CD4-positive, alpha-beta T cell treated with Interleukin-15 for 4 hours (primary cell): ENCODE measurements around the gene AMOTL1.
A peak's percentile ranks its signal among the peaks of the same experiment; 100 is the strongest.

Experiments
- DNase-seq: peaks from one replicate; pipeline ENCODE4 v3.0.0-alpha.2; 2020; ENCODE audit warnings: low spot score

AMOTL1 gene

GRCh38 chr11:94857337-94857736, 89.2 kb downstream of the AMOTL1 start:
- DNase-seq, result no peak

GRCh38 chr11:94858012-94858705, 90.0 kb downstream of the AMOTL1 start:
- DNase-seq, result no peak

GRCh38 chr11:94860333-94860732, 92.2 kb downstream of the AMOTL1 start:
- DNase-seq, result no peak

GRCh38 chr11:94861306-94861845, 93.2 kb downstream of the AMOTL1 start:
- no peak for DNase-seq

GRCh38 chr11:94862926-94863880, 95.0 kb downstream of the AMOTL1 start:
- DNase-seq, result no peak

GRCh38 chr11:94864506-94865045, 96.4 kb downstream of the AMOTL1 start:
- no peak for DNase-seq

- DNase-seq, result no peak
Measured at GRCh38 chr11:94866231-94866822, 98.2 kb downstream of the AMOTL1 start.

GRCh38 chr11:94866936-94867795, 99.0 kb downstream of the AMOTL1 start:
- no peak for DNase-seq

GRCh38 chr11:94868468-94868867, 100.3 kb downstream of the AMOTL1 start:
- DNase-seq, result no peak

GRCh38 chr11:94869186-94869585, 101.0 kb downstream of the AMOTL1 start:
- no peak for DNase-seq

- no peak for DNase-seq
Measured at GRCh38 chr11:94870422-94870821, 102.3 kb downstream of the AMOTL1 start.

- DNase-seq, result no peak
Measured at GRCh38 chr11:94871491-94872185, 103.5 kb downstream of the AMOTL1 start.

GRCh38 chr11:94873916-94874540, 105.9 kb downstream of the AMOTL1 start:
- DNase-seq, result no peak

GRCh38 chr11:94876222-94876621, 108.1 kb downstream of the AMOTL1 start:
- DNase-seq, result no peak

- peak; percentile 13 for DNase-seq
Measured at GRCh38 chr11:94876645-94877442, 108.7 kb downstream of the AMOTL1 start.

- DNase-seq, result no peak
Measured at GRCh38 chr11:94877443-94878200, 109.5 kb downstream of the AMOTL1 start.

GRCh38 chr11:94879006-94879405, 110.8 kb downstream of the AMOTL1 start:
- DNase-seq, result no peak

- DNase-seq, result no peak
Measured at GRCh38 chr11:94880216-94880615, 112.1 kb downstream of the AMOTL1 start.

- no peak for DNase-seq
Measured at GRCh38 chr11:94882931-94883330, 114.8 kb downstream of the AMOTL1 start.
